Prostate gland (tissue), 2 donors: ENCODE measurements around the gene PON3. TPM values are rescaled to one million over a fixed set of nuclear protein-coding genes. Genes with fewer than 3 reads are reported as not detected.
"Not testable (repeated sequence)": the region's sequence is repeated elsewhere in the genome, so short reads cannot be mapped to it uniquely, and the experiment has no call there.

Experiments
- DNase-seq: peaks from one replicate; pipeline ENCODE4 v3.0.0-alpha.2; 2019; ENCODE audit warnings: low spot score
- H3K27ac ChIP-seq, 2 donors: fragments of 200-600 bp; sonication (generic); 2 replicates each; pipeline ENCODE4 v1.5.1; 2017 to 2019
- H3K27me3 ChIP-seq: fragments of 200-600 bp; sonication (generic); replicated peaks from 2 replicates; pipeline ENCODE4 v1.5.1; 2019; ENCODE audit not compliant: insufficient read depth
- H3K36me3 ChIP-seq, 2 donors: fragments of 200-600 bp; sonication (generic); 1 replicate in 1 of 2; 2 replicates in 1 of 2; pipeline versions ENCODE4 v1.5.1 to v1.8.1; 2017 to 2019
- H3K4me1 ChIP-seq: fragments of 200-600 bp; sonication (generic); replicated peaks from 2 replicates; pipeline ENCODE4 v1.5.1; 2019
- H3K4me3 ChIP-seq, 2 donors: fragments of 200-600 bp; sonication (generic); 2 replicates each; pipeline ENCODE4 v1.5.1; 2017 to 2019
- H3K9me3 ChIP-seq: fragments of 200-600 bp; sonication (generic); 2 replicates; pipeline ENCODE4 v1.5.1; 2017
- POLR2A ChIP-seq: fragments of 450-650 bp; IDR thresholded peaks from one replicate; pipeline ENCODE4 v1.6.1; 2016; ENCODE audit warnings: antibody characterized with exemption, mild to moderate bottlenecking
- POLR2AphosphoS5 ChIP-seq: sonication (generic); formaldehyde crosslinking; IDR thresholded peaks from one replicate; pipeline ENCODE4 v1.6.1; 2017; ENCODE audit warnings: antibody characterized with exemption
- WGBS: methylation state at CpG from one replicate; pipeline ENCODE4 v1.1.5; 2018; 5-methylcytosine and 5-hydroxymethylcytosine counted together
- intact Hi-C: fragments of 100-400 bp; cut with DNase I; formaldehyde crosslinking; loops from one replicate; pipeline ENCODE4 v1.14.2; 2022
- total RNA-seq, 2 donors: library from RNA; depleted of rRNA; stranded (reverse); fragments of >200 nt; gene quantifications; one replicate each; pipeline ENCODE4 v1.1.0, GENCODE V29; 2016
- TF ChIP-seq, protein P1 (sequence below), 4 experiments: fragments of 200-600 bp in 2 of 4; fragments of 450-650 bp in 2 of 4; sonication (generic) in 2 of 4; IDR thresholded peaks; 1 replicate in 3 of 4; 2 replicates in 1 of 4; pipeline ENCODE4 v1.5.1; 2016 to 2019; ENCODE audit warnings: antibody characterized with exemption in 4 of 4, mild to moderate bottlenecking in 2 of 4, moderate library complexity in 2 of 4

The PON3 gene
- total RNA-seq, 2 donors from 2014 or later = 1.9 to 9.5 TPM

DNA sequence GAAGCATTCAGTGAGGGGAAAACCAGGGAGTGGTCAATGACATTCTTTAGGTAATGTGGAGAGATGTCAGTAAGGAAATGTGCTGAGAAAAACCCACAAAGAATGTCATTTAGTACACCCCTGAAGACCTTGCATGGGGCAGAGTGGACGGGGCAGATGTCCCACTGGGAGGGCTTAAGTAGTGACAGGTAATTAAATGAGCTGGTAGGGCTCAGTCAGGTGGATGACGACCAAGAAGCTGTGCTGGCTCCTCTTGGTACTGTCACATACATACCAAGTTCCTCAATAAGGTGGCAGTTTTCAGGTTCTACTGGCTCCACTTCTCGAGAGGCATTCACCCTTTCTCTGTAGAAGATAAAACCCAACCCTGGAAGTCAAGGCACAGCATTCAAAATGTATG, 1.8 kb downstream of the PON3 start:
- Histone ChIP-seq H3K4me3 (no peak overlapping the region), H3K4me1 (no peaks in the 10 kb centered on the region), H3K27ac (no peak overlapping the region), H3K27me3 (no peaks in the 10 kb centered on the region), H3K9me3 (no peaks in the 10 kb centered on the region), H3K36me3 (no peaks in the 10 kb centered on the region)
- DNase-seq = no peak
- intact Hi-C loops = no loop called here
- 83% methylated on average over 3 of the region's 3 CpGs for WGBS
- TF ChIP-seq, protein P1, sequence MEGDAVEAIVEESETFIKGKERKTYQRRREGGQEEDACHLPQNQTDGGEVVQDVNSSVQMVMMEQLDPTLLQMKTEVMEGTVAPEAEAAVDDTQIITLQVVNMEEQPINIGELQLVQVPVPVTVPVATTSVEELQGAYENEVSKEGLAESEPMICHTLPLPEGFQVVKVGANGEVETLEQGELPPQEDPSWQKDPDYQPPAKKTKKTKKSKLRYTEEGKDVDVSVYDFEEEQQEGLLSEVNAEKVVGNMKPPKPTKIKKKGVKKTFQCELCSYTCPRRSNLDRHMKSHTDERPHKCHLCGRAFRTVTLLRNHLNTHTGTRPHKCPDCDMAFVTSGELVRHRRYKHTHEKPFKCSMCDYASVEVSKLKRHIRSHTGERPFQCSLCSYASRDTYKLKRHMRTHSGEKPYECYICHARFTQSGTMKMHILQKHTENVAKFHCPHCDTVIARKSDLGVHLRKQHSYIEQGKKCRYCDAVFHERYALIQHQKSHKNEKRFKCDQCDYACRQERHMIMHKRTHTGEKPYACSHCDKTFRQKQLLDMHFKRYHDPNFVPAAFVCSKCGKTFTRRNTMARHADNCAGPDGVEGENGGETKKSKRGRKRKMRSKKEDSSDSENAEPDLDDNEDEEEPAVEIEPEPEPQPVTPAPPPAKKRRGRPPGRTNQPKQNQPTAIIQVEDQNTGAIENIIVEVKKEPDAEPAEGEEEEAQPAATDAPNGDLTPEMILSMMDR (IDR thresholded peaks at IDR 0.05) = no peak
- TF ChIP-seq POLR2A = no peak

DNA sequence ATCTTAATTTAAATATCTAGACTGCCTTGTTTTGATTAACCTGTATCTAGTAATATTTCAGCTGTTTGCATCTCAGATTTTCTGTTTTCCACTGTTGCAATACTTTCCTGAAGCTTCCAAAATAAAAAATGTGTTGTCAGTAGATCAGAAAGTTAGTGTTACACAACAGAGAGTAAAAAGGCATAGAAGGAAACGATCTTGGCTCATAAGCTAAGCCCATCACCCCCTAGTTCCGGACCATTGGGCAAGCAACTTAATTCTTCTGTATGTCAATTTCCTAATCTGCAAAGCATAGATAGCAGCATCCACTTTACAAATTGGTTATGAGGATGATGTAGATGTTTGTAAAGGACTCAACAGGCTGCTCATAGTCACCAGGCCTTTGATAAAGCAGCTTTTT, 4.4 kb downstream of the PON3 start:
- Histone ChIP-seq H3K36me3 (no peaks in the 10 kb centered on the region), H3K27me3 (no peaks in the 10 kb centered on the region), H3K27ac (no peak overlapping the region), H3K4me1 (no peaks in the 10 kb centered on the region), H3K4me3 (no peak overlapping the region), H3K9me3 (no peaks in the 10 kb centered on the region)
- 73% methylated on average over 2 of the region's 2 CpGs for WGBS
- intact Hi-C loops = no loop called here
- no peak for DNase-seq
- TF ChIP-seq, protein P1 (IDR thresholded peaks at IDR 0.05) = no peak
- TF ChIP-seq POLR2A (no peak), POLR2AphosphoS5 (no peak)

DNA sequence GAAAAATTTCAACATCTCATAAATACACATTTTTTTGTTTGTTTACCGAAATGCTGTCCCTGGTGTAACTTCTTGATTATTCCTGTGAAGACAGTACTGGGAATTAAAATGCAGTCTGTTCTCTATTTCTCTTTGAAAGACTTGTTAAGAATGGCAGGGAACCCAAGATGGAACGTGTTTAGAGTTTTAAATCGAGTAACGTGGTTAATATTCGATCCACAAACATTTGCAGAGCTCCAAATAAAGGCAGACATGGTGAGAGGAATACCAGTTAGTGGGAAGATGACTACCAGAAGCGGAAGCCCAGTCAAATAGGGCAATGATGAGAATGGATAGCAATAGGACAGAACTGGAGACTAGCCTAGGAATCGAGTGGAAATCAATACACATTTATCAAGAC, 6.7 kb downstream of the PON3 start:
- intact Hi-C loops = no loop called here
- Histone ChIP-seq H3K36me3 (no peaks in the 10 kb centered on the region), H3K27ac (no peak overlapping the region), H3K27me3 (no peaks in the 10 kb centered on the region), H3K9me3 (no peaks in the 10 kb centered on the region), H3K4me1 (no peaks in the 10 kb centered on the region), H3K4me3 (no peak overlapping the region)
- TF ChIP-seq POLR2A (no peak), POLR2AphosphoS5 (no peak)
- TF ChIP-seq, protein P1 (IDR thresholded peaks at IDR 0.05) = no peak
- DNase-seq = no peak
- 89% methylated on average over 7 of the region's 7 CpGs for WGBS

DNA sequence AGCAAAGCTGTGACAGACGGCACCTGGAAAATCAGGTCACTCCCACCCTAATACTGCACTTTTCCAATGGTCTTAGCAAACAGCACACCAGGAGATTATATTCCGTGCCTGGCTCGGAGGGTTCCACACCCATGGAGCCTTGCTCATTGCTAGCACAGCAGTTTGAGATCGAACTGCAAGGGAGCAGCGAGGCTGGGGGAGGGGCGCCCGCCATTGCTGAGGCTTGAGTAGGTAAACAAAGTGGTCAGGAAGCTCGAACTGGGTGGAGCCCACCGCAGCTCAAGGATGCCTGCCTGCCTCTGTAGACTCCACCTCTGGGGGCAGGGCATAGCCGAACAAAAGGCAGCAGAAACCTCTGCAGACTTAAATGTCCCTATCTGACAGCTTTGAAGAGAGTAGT, 16.7 kb downstream of the PON3 start:
- WGBS = 96% methylated on average over 10 of the region's 10 CpGs
- intact Hi-C loops = not testable (repeated sequence)

DNA sequence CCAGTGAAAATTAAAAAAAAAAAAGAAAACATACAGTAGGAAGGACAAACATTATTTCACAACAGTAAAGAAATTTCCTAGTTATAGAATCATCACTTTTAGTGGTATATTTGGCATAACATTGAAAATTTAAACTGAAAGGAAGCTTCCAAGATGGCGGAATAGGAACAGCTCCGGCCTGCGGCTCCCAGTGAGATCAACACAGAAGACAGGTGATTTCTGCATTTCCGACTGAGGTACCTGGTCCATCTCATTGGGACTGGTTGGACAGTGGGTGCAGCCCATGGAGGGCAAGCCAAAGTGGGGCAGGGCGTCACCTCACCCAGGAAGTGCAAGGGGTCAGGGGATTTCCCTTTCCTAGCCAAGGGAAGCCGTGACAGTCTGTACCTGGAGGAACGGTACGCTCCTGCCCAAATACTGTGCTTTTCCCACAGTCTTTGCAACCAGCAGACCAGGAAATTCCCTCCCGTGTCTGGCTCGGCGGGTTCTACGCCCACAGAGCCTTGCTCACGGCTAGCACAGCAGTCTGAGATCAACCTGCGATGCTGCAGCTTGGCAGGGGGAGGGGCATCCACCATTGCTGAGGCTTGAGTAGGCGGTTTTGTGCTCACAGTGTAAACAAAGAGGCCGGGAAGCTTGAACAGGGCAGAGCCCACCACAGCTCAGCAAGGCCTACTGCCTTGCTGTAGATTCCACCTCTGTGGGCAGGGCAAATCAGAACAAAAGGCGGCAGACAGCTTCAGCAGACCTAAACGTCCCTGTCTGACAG, 19.4 kb downstream of the PON3 start:
- 68% methylated on average over 18 of the region's 18 CpGs for WGBS
- H3K4me3 ChIP-seq = no peak overlapping the region
- no peak overlapping the region for H3K27ac ChIP-seq
- DNase-seq = no peak
- no peaks in the 10 kb centered on the region for H3K36me3 ChIP-seq
- H3K9me3 ChIP-seq = no peaks in the 10 kb centered on the region
- no peaks in the 10 kb centered on the region for H3K27me3 ChIP-seq
- TF ChIP-seq POLR2A = no peak
- TF ChIP-seq, protein P1 (IDR thresholded peaks at IDR 0.05) = no peak
- no peak for TF ChIP-seq POLR2AphosphoS5
- intact Hi-C loops = no loop called here
- no peaks in the 10 kb centered on the region for H3K4me1 ChIP-seq

More for the DNA sequence above, 16.7 kb downstream of the PON3 start:
- H3K4me3 ChIP-seq, H3K9me3 ChIP-seq, H3K27ac ChIP-seq, H3K27me3 ChIP-seq, H3K36me3 ChIP-seq, DNase-seq, H3K4me1 ChIP-seq: not testable (repeated sequence)
